ENCODE measurements around the gene CACHD1.
"Not testable (repeated sequence)": the region's sequence is repeated elsewhere in the genome, so short reads cannot be mapped to it uniquely, and the experiment has no call there.

GRCh38 chr1:64702670-64703069 lies 232.7 kb downstream of the CACHD1 start:
- TF ChIP-seq CTCF (conservative IDR thresholded peaks at IDR 0.05 in 1 of 2, IDR thresholded peaks at IDR 0.05 in 1 of 2; ENCODE audit: low read depth in 1 of 2, low read length in 2 of 2); EZH2 (IDR thresholded peaks at IDR 0.05; ENCODE audit: low read length, missing control alignments): not testable (repeated sequence)
